B cell (primary cell): ENCODE measurements around the gene NUP42. TPM values are rescaled to one million over a fixed set of nuclear protein-coding genes. Genes with fewer than 3 reads are reported as not detected.

Experiments
- ATAC-seq: fragments of 200-7000 bp; cut with Tn5 transposase; one replicate; pipeline ENCODE4 v1.10.0; 2021; ENCODE audit warnings: low read depth, mild to moderate bottlenecking, moderate number of reproducible peaks, moderate library complexity
- CTCF ChIA-PET: fragments of 350-600 bp; sonication (Branson Sonifier 250); formaldehyde crosslinking; loops from one replicate; lab custom pipeline; 2021; ENCODE audit warnings: antibody characterized with exemption, inconsistent platforms; lab: Charles Lee
- POLR2A ChIA-PET: fragments of 350-600 bp; sonication (Branson Sonifier 250); formaldehyde crosslinking; loops from one replicate; lab custom pipeline; 2021; ENCODE audit warnings: antibody characterized with exemption; lab: Charles Lee
- DNase-seq: peaks from one replicate; pipeline ENCODE4 v3.0.0; 2013
- H2AFZ ChIP-seq: 2 replicates; pipeline ENCODE4 v1.6.1; 2012; ENCODE audit warnings: mild to moderate bottlenecking, low read depth, low read length; ENCODE audit not compliant: insufficient read depth, poor library complexity, severe bottlenecking
- H3K27ac ChIP-seq, 2 donors: 1 replicate in 1 of 2; 2 replicates in 1 of 2; pipeline ENCODE4 v1.5.1; 2012 to 2013; ENCODE audit warnings: low read length in 2 of 2, mild to moderate bottlenecking in 2 of 2, moderate library complexity in 1 of 2
- H3K27me3 ChIP-seq, 4 experiments: fragments of 200-600 bp in 1 of 4; sonication (generic) in 1 of 4; replicated peaks in 1 of 4; 1 replicate in 2 of 4; 2 replicates in 2 of 4; pipeline versions ENCODE4 v1.6.1 to v1.7.0; 2013 to 2016; ENCODE audit warnings: low read length in 3 of 4, mild to moderate bottlenecking in 2 of 4, mixed read lengths in 1 of 4, moderate library complexity in 1 of 4; ENCODE audit not compliant: insufficient read depth in 4 of 4, control insufficient read depth in 3 of 4; ENCODE audit errors: control extremely low read depth in 1 of 4
- H3K36me3 ChIP-seq, 2 experiments: replicated peaks in 1 of 2; 1 replicate in 1 of 2; 2 replicates in 1 of 2; pipeline versions ENCODE4 v1.6.1 to v1.7.1; 2013; ENCODE audit warnings: low read length in 1 of 2; ENCODE audit not compliant: insufficient read depth in 2 of 2, control insufficient read depth in 1 of 2; ENCODE audit errors: control extremely low read depth in 1 of 2, extremely low read depth in 1 of 2
- H3K4me1 ChIP-seq, 2 donors: fragments of 200-600 bp in 1 of 2; sonication (generic) in 1 of 2; 1 replicate in 1 of 2; 2 replicates in 1 of 2; pipeline versions ENCODE4 v1.5.1 to v1.6.1; 2013 to 2017; ENCODE audit warnings: low read length in 2 of 2; ENCODE audit not compliant: control insufficient read depth in 2 of 2, insufficient read depth in 2 of 2
- H3K4me2 ChIP-seq: replicated peaks from 2 replicates; pipeline ENCODE3; 2012; ENCODE audit warnings: mild to moderate bottlenecking, low read depth, low read length; ENCODE audit not compliant: poor library complexity, severe bottlenecking
- H3K4me3 ChIP-seq, 5 experiments: fragments of 200-600 bp in 1 of 5; sonication (generic) in 1 of 5; 1 replicate in 3 of 5; 2 replicates in 2 of 5; pipeline versions ENCODE4 v1.5.1 to v1.7.0; 2011 to 2016; ENCODE audit warnings: low read length in 4 of 5, mild to moderate bottlenecking in 4 of 5, low read depth in 2 of 5, control low read depth in 1 of 5, moderate library complexity in 1 of 5; ENCODE audit not compliant: insufficient read depth in 1 of 5; ENCODE audit errors: control extremely low read depth in 1 of 5, extremely low read depth in 1 of 5
- H3K79me2 ChIP-seq: fragments of 200-600 bp; sonication (generic); one replicate; pipeline ENCODE4 v1.6.0; 2016; ENCODE audit warnings: low read length; ENCODE audit not compliant: control insufficient read depth, insufficient read depth
- H3K9ac ChIP-seq: fragments of 200-600 bp; sonication (generic); 2 replicates; pipeline ENCODE4 v1.6.1; 2017; ENCODE audit warnings: mild to moderate bottlenecking, low read length, moderate library complexity
- H3K9me3 ChIP-seq, 3 donors: one replicate each; pipeline versions ENCODE4 v1.6.1 to v1.7.1; 2013; ENCODE audit warnings: low read length in 2 of 3; ENCODE audit not compliant: control insufficient read depth in 2 of 3, insufficient read depth in 1 of 3; ENCODE audit errors: control extremely low read depth in 1 of 3
- H4K20me1 ChIP-seq: 2 replicates; pipeline ENCODE4 v1.6.0; 2012; ENCODE audit warnings: mild to moderate bottlenecking, low read length; ENCODE audit not compliant: insufficient read depth, control insufficient read depth, poor library complexity, severe bottlenecking
- H3K27ac Mint-ChIP-seq: one replicate; pipeline ENCODE4 v1.8.0; 2021; ENCODE audit warnings: mixed read lengths
- H3K27me3 Mint-ChIP-seq: one replicate; pipeline ENCODE4 v1.8.0; 2021; ENCODE audit warnings: mixed read lengths
- H3K4me1 Mint-ChIP-seq: one replicate; pipeline ENCODE4 v1.8.0; 2021; ENCODE audit warnings: mixed read lengths
- H3K4me3 Mint-ChIP-seq: one replicate; pipeline ENCODE4 v1.8.0; 2021; ENCODE audit warnings: mixed read lengths
- H3K9me3 Mint-ChIP-seq: one replicate; pipeline ENCODE4 v1.8.0; 2022; ENCODE audit warnings: mixed read lengths; ENCODE audit not compliant: insufficient read depth
- EZH2 ChIP-seq: IDR thresholded peaks from 2 replicates; pipeline ENCODE4 v1.6.1; 2012; ENCODE audit warnings: borderline replicate concordance, low read depth, mild to moderate bottlenecking, moderate library complexity, low read length; ENCODE audit not compliant: insufficient read depth, poor library complexity, severe bottlenecking
- WGBS: methylation state at CpG from one replicate; pipeline ENCODE4 v1.1.5; 2013; ENCODE audit warnings: missing lambda C conversion rate; ENCODE audit not compliant: insufficient coverage; 5-methylcytosine and 5-hydroxymethylcytosine counted together
- intact Hi-C: fragments of 100-400 bp; cut with micrococcal nuclease; formaldehyde crosslinking; loops from one replicate; pipeline ENCODE4 v1.10.0; 2022
- polyA plus RNA-seq: library from polyadenylated mRNA; depleted of rRNA; stranded (reverse); fragments of >200 nt; gene quantifications from 2 replicates; pipeline ENCODE4 v1.2.3, GENCODE V29; 2012
- total RNA-seq, 2 donors: library from RNA; stranded (reverse); fragments of 120-200 nt in 1 of 2; gene quantifications; 1 replicate in 1 of 2; 2 replicates in 1 of 2; pipeline versions ENCODE4 v1.2.3 to v1.2.4, GENCODE V29; 2013 to 2022
- TF ChIP-seq, protein P1 (sequence below): fragments of 200-600 bp; IDR thresholded peaks from one replicate; pipeline ENCODE4 v1.8.0; 2022; ENCODE audit warnings: antibody characterized with exemption, mild to moderate bottlenecking

NUP42 gene
- total and polyA plus RNA-seq, 2 donors (not counting 1 experiment from before 2014, with no cell fraction given): 38.1 to 49.2 TPM

DNA sequence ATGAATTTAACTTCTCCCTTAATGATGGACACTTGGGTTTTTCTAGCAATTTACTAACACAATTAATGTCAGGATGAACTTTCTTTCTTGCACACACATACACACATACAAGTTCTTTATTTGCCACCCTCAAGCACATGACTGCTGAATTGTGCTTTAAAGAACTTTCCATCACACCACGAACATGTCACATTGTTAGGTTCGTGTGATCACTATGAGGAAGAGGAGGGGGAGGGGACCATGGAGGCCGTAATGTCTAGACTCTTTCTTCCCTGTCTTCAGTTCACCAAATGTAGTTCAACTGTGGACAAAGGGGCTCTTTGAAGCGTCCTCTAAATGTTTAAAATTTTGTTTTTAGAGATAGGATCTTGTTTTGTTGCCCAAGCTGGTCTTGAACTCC is 31.0 kb downstream of the NUP42 start:
- Mint-ChIP-seq H3K27ac (no peak overlapping the region), H3K27me3 (peaks cover 23% of the 10 kb centered on the region), H3K9me3 (no peaks in the 10 kb centered on the region), H3K4me1 (no peaks in the 10 kb centered on the region), H3K4me3 (no peak overlapping the region)
- intact Hi-C loops: no loop called here
- WGBS: no CpG with 5 or more reads among the region's 4 CpGs
- DNase-seq: no peak
- no peak for ATAC-seq
- Histone ChIP-seq H3K36me3 (no peaks in the 10 kb centered on the region), H3K4me2 (no peak overlapping the region), H4K20me1 (no peaks in the 10 kb centered on the region), H2AFZ (no peak overlapping the region), H3K4me3 (no peak overlapping the region), H3K9ac (no peak overlapping the region), H3K79me2 (no peaks in the 10 kb centered on the region), H3K27ac (no peak overlapping the region), H3K9me3 (no peaks in the 10 kb centered on the region), H3K4me1 (no peaks in the 10 kb centered on the region), H3K27me3 (no peaks in the 10 kb centered on the region)
- CTCF ChIA-PET: no interaction called here
- POLR2A ChIA-PET: no interaction called here
- TF ChIP-seq, protein P1, sequence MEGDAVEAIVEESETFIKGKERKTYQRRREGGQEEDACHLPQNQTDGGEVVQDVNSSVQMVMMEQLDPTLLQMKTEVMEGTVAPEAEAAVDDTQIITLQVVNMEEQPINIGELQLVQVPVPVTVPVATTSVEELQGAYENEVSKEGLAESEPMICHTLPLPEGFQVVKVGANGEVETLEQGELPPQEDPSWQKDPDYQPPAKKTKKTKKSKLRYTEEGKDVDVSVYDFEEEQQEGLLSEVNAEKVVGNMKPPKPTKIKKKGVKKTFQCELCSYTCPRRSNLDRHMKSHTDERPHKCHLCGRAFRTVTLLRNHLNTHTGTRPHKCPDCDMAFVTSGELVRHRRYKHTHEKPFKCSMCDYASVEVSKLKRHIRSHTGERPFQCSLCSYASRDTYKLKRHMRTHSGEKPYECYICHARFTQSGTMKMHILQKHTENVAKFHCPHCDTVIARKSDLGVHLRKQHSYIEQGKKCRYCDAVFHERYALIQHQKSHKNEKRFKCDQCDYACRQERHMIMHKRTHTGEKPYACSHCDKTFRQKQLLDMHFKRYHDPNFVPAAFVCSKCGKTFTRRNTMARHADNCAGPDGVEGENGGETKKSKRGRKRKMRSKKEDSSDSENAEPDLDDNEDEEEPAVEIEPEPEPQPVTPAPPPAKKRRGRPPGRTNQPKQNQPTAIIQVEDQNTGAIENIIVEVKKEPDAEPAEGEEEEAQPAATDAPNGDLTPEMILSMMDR: no peak
- TF ChIP-seq EZH2: no peak

DNA sequence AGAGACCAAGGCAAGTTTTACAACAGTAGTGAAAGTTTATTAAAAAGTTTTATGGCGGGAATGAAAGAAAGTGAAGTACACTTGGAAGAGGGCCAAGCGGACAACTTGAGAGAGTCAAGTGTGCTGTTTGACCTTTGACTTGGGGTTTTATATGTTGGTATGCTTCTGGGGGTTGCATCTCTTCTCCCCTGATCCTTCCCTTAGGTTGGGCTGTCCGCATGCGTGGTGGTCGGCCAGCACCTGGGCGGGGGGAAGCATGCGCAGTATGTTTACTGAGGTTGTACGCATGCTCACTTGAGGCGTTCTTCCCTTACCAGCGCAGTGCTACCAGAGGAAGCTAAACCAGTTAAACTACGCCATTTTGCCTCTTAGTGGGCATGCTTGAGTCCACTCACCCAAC is 31.9 kb downstream of the NUP42 start:
- TF ChIP-seq EZH2: no peak
- TF ChIP-seq, protein P1: no peak
- Histone ChIP-seq H3K27ac (no peak overlapping the region), H3K27me3 (no peaks in the 10 kb centered on the region), H3K4me2 (no peak overlapping the region), H2AFZ (no peak overlapping the region), H3K4me1 (no peaks in the 10 kb centered on the region), H3K4me3 (no peak overlapping the region), H4K20me1 (no peaks in the 10 kb centered on the region), H3K36me3 (no peaks in the 10 kb centered on the region), H3K9me3 (no peaks in the 10 kb centered on the region), H3K9ac (no peak overlapping the region), H3K79me2 (no peaks in the 10 kb centered on the region)
- WGBS: 94% methylated on average over 11 of the region's 11 CpGs
- H3K4me3 Mint-ChIP-seq: no peak overlapping the region
- no peaks in the 10 kb centered on the region for H3K4me1 Mint-ChIP-seq
- intact Hi-C loops: no loop called here
- ChIA-PET POLR2A (no interaction called here), CTCF (no interaction called here)
- H3K27ac Mint-ChIP-seq: no peak overlapping the region
- no peak for DNase-seq
- no peak for ATAC-seq
- no peaks in the 10 kb centered on the region for H3K9me3 Mint-ChIP-seq
- H3K27me3 Mint-ChIP-seq: peaks cover 24% of the 10 kb centered on the region
